HCT116 (cell line): ENCODE results near the gene OSBPL5. TPM values are rescaled to one million over a fixed set of nuclear protein-coding genes. Genes with fewer than 3 reads are reported as not detected.

ENCODE experiments used
- ATAC-seq: fragments of 200-7000 bp; cut with Tn5 transposase; 2 replicates; pipeline ENCODE4 v1.9.1; 2020; ENCODE audit warnings: mild to moderate bottlenecking, moderate library complexity
- BruUV-seq: library from RNA; stranded (reverse); fragments of 400-500 nt; replicated peaks from 2 replicates; lab custom pipeline; 2021; lab: Mats Ljungman, UMichigan
- CTCF ChIA-PET: fragments of 300-600 bp; sonication (Branson Sonifier 250); formaldehyde crosslinking; loops from one replicate; lab custom pipeline; 2021; ENCODE audit warnings: antibody characterized with exemption; lab: Charles Lee
- POLR2A ChIA-PET: fragments of 300-600, 350-600 bp; sonication (Branson Sonifier 250); formaldehyde crosslinking; loops from one replicate; lab custom pipeline; 2021; ENCODE audit warnings: antibody characterized with exemption; lab: Charles Lee
- RAD21 ChIA-PET, 2 experiments: fragments of 300-600 bp; sonication (Branson Sonifier 250); formaldehyde crosslinking; loops; one replicate each; lab custom pipeline; 2023; ENCODE audit warnings: low total read pairs in 2 of 2; ENCODE audit not compliant: uncharacterized antibody in 2 of 2, unreplicated experiment in 2 of 2, low non-redundant PET in 1 of 2; lab: Charles Lee
- DNase-seq: peaks from one replicate; pipeline ENCODE4 v3.0.0-alpha.2; 2010; ENCODE audit warnings: low read depth, low spot score
- H2AFZ ChIP-seq: fragments of 200-600 bp; shearing (Covaris generic), sonication (generic); 2 replicates; pipeline ENCODE4 v1.6.1; 2017; ENCODE audit warnings: low read depth, mixed run types, mixed read lengths, antibody characterized with exemption, low read length; ENCODE audit not compliant: poor library complexity, severe bottlenecking
- H3K27ac ChIP-seq: 2 replicates; pipeline ENCODE4 v1.5.1; 2012; ENCODE audit warnings: low read depth, low read length
- H3K27me3 ChIP-seq: fragments of 200-600 bp; sonication (generic); 2 replicates; pipeline ENCODE4 v1.6.1; 2016; ENCODE audit warnings: mixed run types, low read length, mixed read lengths; ENCODE audit not compliant: insufficient read depth
- H3K36me3 ChIP-seq, 2 experiments: fragments of 200-500 bp in 1 of 2; fragments of 200-600 bp in 1 of 2; sonication (Bioruptor generic) in 1 of 2; sonication (generic) in 1 of 2; 2 replicates each; pipeline versions ENCODE4 v1.5.1 to v1.6.1; 2014 to 2016; ENCODE audit warnings: low read length in 2 of 2, inconsistent platforms in 1 of 2, mixed read lengths in 1 of 2, mixed run types in 1 of 2; ENCODE audit not compliant: insufficient read depth in 2 of 2, control insufficient read depth in 1 of 2
- H3K4me1 ChIP-seq, 2 experiments: fragments of 200-600 bp in 1 of 2; sonication (generic) in 1 of 2; 2 replicates each; pipeline versions ENCODE4 v1.5.1 to v1.6.1; 2012 to 2017; ENCODE audit warnings: low read length in 2 of 2, inconsistent platforms in 1 of 2, mild to moderate bottlenecking in 1 of 2, mixed read lengths in 1 of 2, mixed run types in 1 of 2, moderate library complexity in 1 of 2; ENCODE audit not compliant: insufficient read depth in 2 of 2, control insufficient read depth in 1 of 2
- H3K4me2 ChIP-seq: fragments of 200-600 bp; sonication (generic); 2 replicates; pipeline ENCODE4 v1.6.1; 2017; ENCODE audit warnings: mixed run types, low read length, mixed read lengths
- H3K4me3 ChIP-seq, 2 experiments: fragments of 200-600 bp in 1 of 2; sonication (generic) in 1 of 2; replicated peaks in 1 of 2; 2 replicates each; pipeline ENCODE4 v1.5.1; 2011 to 2016; ENCODE audit warnings: low read length in 2 of 2, control low read depth in 1 of 2, low read depth in 1 of 2, mild to moderate bottlenecking in 1 of 2, mixed read lengths in 1 of 2, mixed run types in 1 of 2
- H3K79me2 ChIP-seq: fragments of 200-600 bp; sonication (generic); 2 replicates; pipeline ENCODE4 v1.6.1; 2017; ENCODE audit warnings: mild to moderate bottlenecking, mixed run types, low read length, moderate library complexity, mixed read lengths; ENCODE audit not compliant: insufficient read depth
- H3K9ac ChIP-seq: fragments of 200-600 bp; sonication (generic); 2 replicates; pipeline ENCODE4 v1.6.1; 2016; ENCODE audit warnings: low read length, mixed read lengths
- H3K9me2 ChIP-seq: fragments of 200-600 bp; sonication (generic), shearing (Covaris generic); 2 replicates; pipeline ENCODE4 v1.6.1; 2017; ENCODE audit warnings: mixed run types, mild to moderate bottlenecking, moderate library complexity; ENCODE audit not compliant: insufficient read depth
- H3K9me3 ChIP-seq, 2 experiments: fragments of 200-500 bp in 1 of 2; fragments of 200-600 bp in 1 of 2; sonication (Bioruptor generic) in 1 of 2; sonication (generic) in 1 of 2; 2 replicates each; pipeline ENCODE4 v1.6.1; 2014 to 2017; ENCODE audit warnings: low read length in 2 of 2, mixed read lengths in 2 of 2, inconsistent platforms in 1 of 2, low read depth in 1 of 2, mild to moderate bottlenecking in 1 of 2, mixed run types in 1 of 2, moderate library complexity in 1 of 2; ENCODE audit not compliant: control insufficient read depth in 1 of 2, insufficient read depth in 1 of 2
- H4K20me1 ChIP-seq: fragments of 200-600 bp; sonication (generic), shearing (Covaris generic); 2 replicates; pipeline ENCODE4 v1.6.1; 2017; ENCODE audit warnings: mixed run types, mild to moderate bottlenecking, moderate library complexity; ENCODE audit not compliant: insufficient read depth
- CEBPB ChIP-seq: IDR thresholded peaks from 2 replicates; pipeline ENCODE4 v1.6.1; 2012; ENCODE audit warnings: low read depth
- EZH2phosphoT487 ChIP-seq: fragments of 200-600 bp; IDR thresholded peaks from 2 replicates; pipeline ENCODE4 v1.6.1; 2018; ENCODE audit warnings: antibody characterized with exemption, borderline replicate concordance
- JUND ChIP-seq: IDR thresholded peaks from 2 replicates; pipeline ENCODE4 v1.6.1; 2012
- MAX ChIP-seq: IDR thresholded peaks from 2 replicates; pipeline ENCODE4 v1.6.1; 2012
- POLR2A ChIP-seq: IDR thresholded peaks from 2 replicates; pipeline ENCODE4 v1.7.0; 2011; ENCODE audit warnings: borderline replicate concordance; ENCODE audit not compliant: insufficient read depth, insufficient read length; ENCODE audit errors: extremely low read depth
- POLR2AphosphoS5 ChIP-seq: IDR thresholded peaks from 2 replicates; pipeline ENCODE4 v1.6.1; 2011; ENCODE audit warnings: mild to moderate bottlenecking, low read depth, low read length, moderate library complexity
- RAD21 ChIP-seq: IDR thresholded peaks from 2 replicates; pipeline ENCODE4 v1.6.1; 2012; ENCODE audit warnings: low read depth, mild to moderate bottlenecking
- REST ChIP-seq: IDR thresholded peaks from 2 replicates; pipeline ENCODE4 v1.6.1; 2012; ENCODE audit warnings: low read depth
- SRF ChIP-seq: IDR thresholded peaks from 2 replicates; pipeline ENCODE4 v1.6.1; 2012; ENCODE audit warnings: low read depth
- intact Hi-C: fragments of 100-400 bp; cut with micrococcal nuclease; formaldehyde crosslinking; loops from 2 replicates; pipeline ENCODE4 v1.10.0; 2022
- total RNA-seq: library from RNA; stranded (reverse); gene quantifications from one replicate; pipeline ENCODE4 v1.2.1, GENCODE V29; 2021; ENCODE audit not compliant: unreplicated experiment
- TF ChIP-seq, protein P1 (sequence below): IDR thresholded peaks from 2 replicates; pipeline ENCODE4 v1.6.1; 2011; ENCODE audit warnings: mild to moderate bottlenecking, low read length, moderate library complexity; ENCODE audit not compliant: insufficient replicate concordance; ENCODE audit errors: extremely low read depth
- TF ChIP-seq, protein P2 (sequence below), 3 experiments: fragments of 200-600 bp in 1 of 3; sonication (generic) in 1 of 3; IDR thresholded peaks in 2 of 3; conservative IDR thresholded peaks in 1 of 3; 2 replicates each; pipeline ENCODE4 v1.5.1; 2012 to 2017; ENCODE audit warnings: low read depth in 2 of 3, low read length in 2 of 3, antibody characterized with exemption in 1 of 3, borderline replicate concordance in 1 of 3, control low read depth in 1 of 3, mild to moderate bottlenecking in 1 of 3, mixed read lengths in 1 of 3, mixed run types in 1 of 3, moderate library complexity in 1 of 3; ENCODE audit not compliant: insufficient read depth in 1 of 3

Gene OSBPL5
- total RNA-seq, 1 experiment from 2014 or later, result 44.2 TPM

DNA sequence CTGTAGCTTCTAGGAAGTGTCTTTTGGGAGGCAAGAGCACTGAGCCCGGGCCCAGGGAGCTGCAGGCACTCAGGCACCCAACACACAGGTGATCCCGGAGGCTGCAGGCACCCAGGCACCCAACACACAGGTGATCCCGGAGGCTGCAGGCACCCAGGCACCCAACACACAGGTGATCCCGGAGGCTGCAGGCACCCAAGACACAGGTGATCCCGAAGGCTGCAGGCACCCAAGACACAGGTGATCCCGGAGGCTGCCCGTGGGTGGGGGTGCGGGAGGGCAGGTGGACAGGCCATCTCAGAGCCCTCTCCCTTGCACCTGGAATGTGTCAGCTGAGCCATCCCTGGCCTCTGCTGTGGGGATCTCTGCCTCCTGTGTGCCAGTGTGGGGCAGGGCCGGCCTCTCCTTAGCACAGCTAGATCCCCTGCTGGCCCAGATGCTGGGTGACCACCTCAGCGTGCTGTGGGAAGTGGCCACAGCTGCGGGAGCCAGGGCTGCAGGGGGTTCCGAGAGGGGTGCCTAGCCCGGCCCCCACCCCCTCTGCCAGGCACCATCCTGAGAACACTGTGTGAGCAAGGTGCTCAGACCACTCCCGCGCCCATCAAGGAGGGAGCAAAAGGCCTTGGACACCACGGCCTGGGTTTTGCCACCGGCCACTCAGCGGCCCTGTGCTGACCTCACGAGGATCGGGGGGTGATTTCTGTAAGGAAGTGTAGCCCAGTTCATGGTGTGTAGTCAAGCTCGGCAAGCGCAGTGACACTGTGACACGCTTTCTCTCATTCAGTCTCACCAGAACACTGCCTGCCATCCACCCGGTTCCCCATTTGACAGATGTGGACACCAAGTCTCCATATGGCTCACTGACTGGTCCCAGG is 39.3 kb upstream of the OSBPL5 start:
- peaks cover 22% of the 10 kb centered on the region; the same call in 1 of the 2 replicates for H3K27me3 ChIP-seq
- RAD21 ChIA-PET, result no interaction called here
- no peak overlapping the region for H3K4me3 ChIP-seq
- H4K20me1 ChIP-seq, result no peaks in the 10 kb centered on the region
- H3K79me2 ChIP-seq, result no peaks in the 10 kb centered on the region
- ATAC-seq, result no peak
- POLR2A ChIA-PET, result interaction anchor here (0.6 kb wide), 1 partner anchor 28 kb away, joined by 3 read pairs; no protein-coding TSS in a partner anchor
- no peak overlapping the region for H3K9ac ChIP-seq
- no peak overlapping the region for H2AFZ ChIP-seq
- DNase-seq, result no peak
- BruUV-seq, result no TSS peak
- H3K4me2 ChIP-seq, result no peak overlapping the region
- H3K27ac ChIP-seq, result no peak overlapping the region
- no peaks in the 10 kb centered on the region for H3K4me1 ChIP-seq
- intact Hi-C loops, result no loop called here
- CTCF ChIA-PET, result no interaction called here
- TF ChIP-seq RAD21, result no peak
- TF ChIP-seq, protein P1, sequence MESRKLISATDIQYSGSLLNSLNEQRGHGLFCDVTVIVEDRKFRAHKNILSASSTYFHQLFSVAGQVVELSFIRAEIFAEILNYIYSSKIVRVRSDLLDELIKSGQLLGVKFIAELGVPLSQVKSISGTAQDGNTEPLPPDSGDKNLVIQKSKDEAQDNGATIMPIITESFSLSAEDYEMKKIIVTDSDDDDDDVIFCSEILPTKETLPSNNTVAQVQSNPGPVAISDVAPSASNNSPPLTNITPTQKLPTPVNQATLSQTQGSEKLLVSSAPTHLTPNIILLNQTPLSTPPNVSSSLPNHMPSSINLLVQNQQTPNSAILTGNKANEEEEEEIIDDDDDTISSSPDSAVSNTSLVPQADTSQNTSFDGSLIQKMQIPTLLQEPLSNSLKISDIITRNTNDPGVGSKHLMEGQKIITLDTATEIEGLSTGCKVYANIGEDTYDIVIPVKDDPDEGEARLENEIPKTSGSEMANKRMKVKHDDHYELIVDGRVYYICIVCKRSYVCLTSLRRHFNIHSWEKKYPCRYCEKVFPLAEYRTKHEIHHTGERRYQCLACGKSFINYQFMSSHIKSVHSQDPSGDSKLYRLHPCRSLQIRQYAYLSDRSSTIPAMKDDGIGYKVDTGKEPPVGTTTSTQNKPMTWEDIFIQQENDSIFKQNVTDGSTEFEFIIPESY, result no peak
- TF ChIP-seq POLR2AphosphoS5, result no peak
- TF ChIP-seq MAX, result no peak
- no peak for TF ChIP-seq JUND
- TF ChIP-seq, protein P2, sequence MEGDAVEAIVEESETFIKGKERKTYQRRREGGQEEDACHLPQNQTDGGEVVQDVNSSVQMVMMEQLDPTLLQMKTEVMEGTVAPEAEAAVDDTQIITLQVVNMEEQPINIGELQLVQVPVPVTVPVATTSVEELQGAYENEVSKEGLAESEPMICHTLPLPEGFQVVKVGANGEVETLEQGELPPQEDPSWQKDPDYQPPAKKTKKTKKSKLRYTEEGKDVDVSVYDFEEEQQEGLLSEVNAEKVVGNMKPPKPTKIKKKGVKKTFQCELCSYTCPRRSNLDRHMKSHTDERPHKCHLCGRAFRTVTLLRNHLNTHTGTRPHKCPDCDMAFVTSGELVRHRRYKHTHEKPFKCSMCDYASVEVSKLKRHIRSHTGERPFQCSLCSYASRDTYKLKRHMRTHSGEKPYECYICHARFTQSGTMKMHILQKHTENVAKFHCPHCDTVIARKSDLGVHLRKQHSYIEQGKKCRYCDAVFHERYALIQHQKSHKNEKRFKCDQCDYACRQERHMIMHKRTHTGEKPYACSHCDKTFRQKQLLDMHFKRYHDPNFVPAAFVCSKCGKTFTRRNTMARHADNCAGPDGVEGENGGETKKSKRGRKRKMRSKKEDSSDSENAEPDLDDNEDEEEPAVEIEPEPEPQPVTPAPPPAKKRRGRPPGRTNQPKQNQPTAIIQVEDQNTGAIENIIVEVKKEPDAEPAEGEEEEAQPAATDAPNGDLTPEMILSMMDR (IDR thresholded peaks at IDR 0.05 in 2 of 3, conservative IDR thresholded peaks at IDR 0.05 in 1 of 3; ENCODE audit: borderline replicate concordance in 1 of 3, insufficient read depth in 1 of 3, low read depth in 2 of 3, low read length in 2 of 3), result no peak
- no peak for TF ChIP-seq POLR2A
- no peak for TF ChIP-seq REST
- no peak for TF ChIP-seq SRF
- no peak for TF ChIP-seq EZH2phosphoT487
- TF ChIP-seq CEBPB, result no peak
- no peaks in the 10 kb centered on the region for H3K9me2 ChIP-seq
- no peaks in the 10 kb centered on the region for H3K36me3 ChIP-seq
- no peaks in the 10 kb centered on the region for H3K9me3 ChIP-seq
